ENCODE results near the gene RAI1. TPM values are rescaled to one million over a fixed set of nuclear protein-coding genes. Genes with fewer than 3 reads are reported as not detected.

Gene RAI1
- total and polyA plus RNA-seq, 10 of the 15 experiments (the other 5 are each of a cell fraction or from before 2014, with no cell fraction given), result 0.66 to 37.7 (median 6.0) TPM

DNA sequence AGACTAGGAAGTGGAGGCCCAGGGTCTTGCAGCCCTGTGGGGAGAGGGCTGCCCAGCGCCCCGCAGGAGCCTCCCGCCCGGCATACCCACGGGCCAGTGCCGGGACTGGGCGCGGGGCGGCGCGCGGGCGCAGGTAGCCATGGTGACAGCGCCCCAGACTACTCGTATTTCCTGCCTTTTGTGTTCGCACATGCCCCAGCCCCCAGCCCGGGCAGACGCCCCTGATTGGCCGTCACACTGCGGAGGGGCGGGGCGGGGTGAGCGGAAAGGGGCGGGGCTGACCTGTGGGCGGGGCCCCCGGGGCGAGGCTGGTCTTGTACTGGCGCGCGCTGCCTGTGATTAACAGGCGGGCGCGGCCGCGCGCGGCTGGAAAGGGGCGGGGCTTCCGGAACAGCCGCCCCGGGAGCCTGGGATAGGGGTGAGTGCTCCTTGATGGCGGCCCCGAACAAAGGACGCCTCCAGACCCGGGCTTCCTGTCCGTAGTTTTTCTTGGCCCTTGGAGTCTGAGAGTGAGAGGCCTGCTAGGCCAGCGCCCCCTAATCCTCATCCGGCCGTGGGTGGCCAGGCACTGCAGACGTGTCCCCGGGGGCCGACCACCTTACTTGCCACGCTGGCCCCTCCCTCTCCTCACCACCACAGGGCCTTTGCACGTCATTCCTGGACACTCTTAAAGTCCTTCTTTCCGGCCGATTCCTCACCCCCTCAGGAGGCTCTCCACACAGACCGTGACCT is 71.0 kb downstream of the RAI1 start:
- H3K79me2 ChIP-seq (ENCODE audit: control insufficient read depth, insufficient read depth, low read length), result peaks cover 37% of the 10 kb centered on the region
- ChIA-PET SMC1A (ENCODE audit: uncharacterized antibody, unreplicated experiment) (interaction anchor here (1.3 kb wide), 1 partner anchor 62 kb away, joined by 5 read pairs; no protein-coding TSS in a partner anchor), RAD21 (ENCODE audit: unreplicated experiment) (no interaction called here)
- TF ChIP-seq LARP7 (IDR thresholded peaks at IDR 0.05) (peak; percentile 50; the same call in 1 of the 2 replicates), TARDBP (IDR thresholded peaks at IDR 0.05; ENCODE audit: borderline replicate concordance) (peak; percentile 29; the same call in 1 of the 2 replicates), CTCF (IDR thresholded peaks at IDR 0.05 in 2 of 3, conservative IDR thresholded peaks at IDR 0.05 in 1 of 3; ENCODE audit: control insufficient read depth in 2 of 3, extremely low read depth in 1 of 3, insufficient read depth in 1 of 3, low read depth in 3 of 3, low read length in 3 of 3) (peak; percentile 26 to 57 (median 46); a peak in 4 of 6 replicates), IKZF2 (IDR thresholded peaks at IDR 0.05) (peak in 1 of 2 experiments; percentile 32; a peak in 1 of 4 replicates), SIX5 (IDR thresholded peaks at IDR 0.05; ENCODE audit: low read depth, low read length, severe bottlenecking) (no peak), NFYB (IDR thresholded peaks at IDR 0.05; ENCODE audit: insufficient read depth, low read depth, low read length) (peak; percentile 68; the same call in 1 of the 2 replicates), EED (IDR thresholded peaks at IDR 0.05; ENCODE audit: low read depth) (peak; percentile 10; the same call in 1 of the 2 replicates), GATAD2B (conservative IDR thresholded peaks at IDR 0.05; ENCODE audit: low read depth) (0 out of 2 replicates have a peak, but pooled peaks have one; percentile 42), STAT3 (IDR thresholded peaks at IDR 0.05; ENCODE audit: low read depth, low read length) (no peak), IKZF1 (conservative IDR thresholded peaks at IDR 0.05) (peak; percentile 72), SMARCA5 (IDR thresholded peaks at IDR 0.05) (peak; percentile 72), SIN3A (IDR thresholded peaks at IDR 0.05; ENCODE audit: low read depth, low read length) (peak; percentile 42), POLR2AphosphoS5 (IDR thresholded peaks at IDR 0.05; ENCODE audit: low read length) (peak; percentile 50; the same call in 1 of the 2 replicates), NR2F1 (conservative IDR thresholded peaks at IDR 0.05) (peak; percentile 64; the same call in 1 of the 2 replicates), DPF2 (IDR thresholded peaks at IDR 0.05) (peak; percentile 62), SRF (IDR thresholded peaks at IDR 0.05; ENCODE audit: low read depth in 2 of 2, low read length in 2 of 2) (0 out of 4 replicates have a peak, but pooled peaks of 1 of the 2 experiments have one; percentile 13)
- TF ChIP-seq, protein P1, sequence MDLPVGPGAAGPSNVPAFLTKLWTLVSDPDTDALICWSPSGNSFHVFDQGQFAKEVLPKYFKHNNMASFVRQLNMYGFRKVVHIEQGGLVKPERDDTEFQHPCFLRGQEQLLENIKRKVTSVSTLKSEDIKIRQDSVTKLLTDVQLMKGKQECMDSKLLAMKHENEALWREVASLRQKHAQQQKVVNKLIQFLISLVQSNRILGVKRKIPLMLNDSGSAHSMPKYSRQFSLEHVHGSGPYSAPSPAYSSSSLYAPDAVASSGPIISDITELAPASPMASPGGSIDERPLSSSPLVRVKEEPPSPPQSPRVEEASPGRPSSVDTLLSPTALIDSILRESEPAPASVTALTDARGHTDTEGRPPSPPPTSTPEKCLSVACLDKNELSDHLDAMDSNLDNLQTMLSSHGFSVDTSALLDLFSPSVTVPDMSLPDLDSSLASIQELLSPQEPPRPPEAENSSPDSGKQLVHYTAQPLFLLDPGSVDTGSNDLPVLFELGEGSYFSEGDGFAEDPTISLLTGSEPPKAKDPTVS (IDR thresholded peaks at IDR 0.05; ENCODE audit: low read depth, low read length), result no peak
- TF ChIP-seq, protein P2, sequence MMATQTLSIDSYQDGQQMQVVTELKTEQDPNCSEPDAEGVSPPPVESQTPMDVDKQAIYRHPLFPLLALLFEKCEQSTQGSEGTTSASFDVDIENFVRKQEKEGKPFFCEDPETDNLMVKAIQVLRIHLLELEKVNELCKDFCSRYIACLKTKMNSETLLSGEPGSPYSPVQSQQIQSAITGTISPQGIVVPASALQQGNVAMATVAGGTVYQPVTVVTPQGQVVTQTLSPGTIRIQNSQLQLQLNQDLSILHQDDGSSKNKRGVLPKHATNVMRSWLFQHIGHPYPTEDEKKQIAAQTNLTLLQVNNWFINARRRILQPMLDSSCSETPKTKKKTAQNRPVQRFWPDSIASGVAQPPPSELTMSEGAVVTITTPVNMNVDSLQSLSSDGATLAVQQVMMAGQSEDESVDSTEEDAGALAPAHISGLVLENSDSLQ (IDR thresholded peaks at IDR 0.05), result peak; percentile 73

More for the DNA sequence above, 71.0 kb downstream of the RAI1 start:
- 2% methylated on average over 56 of the region's 57 CpGs for WGBS (ENCODE audit: insufficient coverage, insufficient replicate concordance, low lambda C conversion rate, missing lambda C conversion rate)
- H3K27me3 ChIP-seq (replicated peaks in 1 of 2; ENCODE audit: control insufficient read depth in 2 of 2, insufficient read depth in 2 of 2, low read length in 1 of 2), result no peaks in the 10 kb centered on the region
- peak overlapping the region; percentile 68 for H3K9ac ChIP-seq (ENCODE audit: control insufficient read depth, insufficient read depth, low read length)
- H3K4me1 ChIP-seq (ENCODE audit: control insufficient read depth, insufficient read depth, low read length), result peaks cover 55% of the 10 kb centered on the region
- DNase-seq (ENCODE audit: low read depth, low spot score) (peak; percentile 74), FAIRE-seq (no peak), ATAC-seq (peak; percentile 91)
- intact Hi-C loops (cut with micrococcal nuclease; ENCODE audit: unreplicated experiment), result loop anchor here (1.0 kb wide), 1 partner anchor 30 kb away; no protein-coding TSS in a partner anchor
- H3K36me3 ChIP-seq (ENCODE audit: control insufficient read depth in 2 of 2, insufficient read depth in 2 of 2, low read length in 1 of 2), result peaks cover 0 to 10% of the 10 kb centered on the region in 2 experiments; a peak in 2 of 4 replicates
- H3K4me2 ChIP-seq (ENCODE audit: control insufficient read depth, insufficient read depth), result peak overlapping the region; percentile 93
- BruUV-seq (replicated peaks), result no TSS peak
- no peaks in the 10 kb centered on the region for H4K20me1 ChIP-seq (ENCODE audit: control insufficient read depth, insufficient read depth)
- ChIA-PET POLR2A (interaction anchor here (0.6 kb wide), 1 partner anchor 72 kb away, joined by 3 read pairs; no protein-coding TSS in a partner anchor), CTCF (no interaction called here)
- in situ Hi-C loops (cut with MboI), result no loop called here
- no peaks in the 10 kb centered on the region; the same call in 2 of the 3 replicates for H3K9me3 ChIP-seq (replicated peaks; ENCODE audit: control insufficient read depth, insufficient read depth, low read length)
- H2AFZ ChIP-seq (ENCODE audit: control insufficient read depth, low read depth, low read length), result peak overlapping the region; percentile 75
- H3K4me3 ChIP-seq, result peak overlapping the region; percentile 77
- H3K27ac ChIP-seq (ENCODE audit: control insufficient read depth, insufficient read depth), result peak overlapping the region; percentile 83
